Pancreas (tissue), 10 donors: ENCODE results near the gene METTL16. TPM values are rescaled to one million over a fixed set of nuclear protein-coding genes. Genes with fewer than 3 reads are reported as not detected.

ENCODE experiments used
- ATAC-seq, 4 donors: fragments of 200-7000 bp; cut with Tn5 transposase; one replicate each; pipeline versions ENCODE4 v1.8.0 to v1.9.1; 2020; ENCODE audit warnings: mild to moderate bottlenecking in 4 of 4, moderate library complexity in 4 of 4
- DNase-seq, 6 donors: peaks; one replicate each; pipeline ENCODE4 v3.0.0-alpha.2; 2020
- FAIRE-seq: peaks from 2 replicates; lab custom pipeline; 2012; peaks lifted over from hg19 to GRCh38; lab: Jason Lieb, UNC
- H3K27ac ChIP-seq, 4 donors: fragments of 200-600 bp; sonication (generic); 1 replicate in 3 of 4; 2 replicates in 1 of 4; pipeline versions ENCODE4 v1.5.0 to v1.8.0; 2020
- H3K27me3 ChIP-seq, 4 donors: fragments of 200-600 bp; one replicate each; pipeline ENCODE4 v1.8.0; 2021
- H3K36me3 ChIP-seq, 3 donors: fragments of 200-600 bp; sonication (generic) in 1 of 3; one replicate each; pipeline versions ENCODE4 v1.5.0 to v1.8.0; 2020 to 2021
- H3K4me1 ChIP-seq, 3 donors: fragments of 200-600 bp; one replicate each; pipeline ENCODE4 v1.8.0; 2021
- H3K4me3 ChIP-seq, 4 donors: fragments of 200-600 bp; sonication (generic) in 2 of 4; one replicate each; pipeline versions ENCODE4 v1.5.0 to v1.8.0; 2020 to 2021
- H3K9me3 ChIP-seq, 4 donors: fragments of 200-600 bp; one replicate each; pipeline ENCODE4 v1.8.0; 2021
- CTCF ChIP-seq, 4 donors: fragments of 200-600 bp; sonication (generic) in 3 of 4; IDR thresholded peaks; one replicate each; pipeline versions ENCODE4 v1.5.0 to v1.8.0; 2021; ENCODE audit warnings: antibody characterized with exemption in 4 of 4
- WGBS, 2 donors: extraction: QIAGEN DNeasy Blood & Tissue Kit; methylation state at CpG; one replicate each; pipeline ENCODE4 v1.1.7; 2013; 5-methylcytosine and 5-hydroxymethylcytosine counted together
- intact Hi-C, 3 donors: fragments of 100-400 bp; cut with DNase I; formaldehyde crosslinking; loops; one replicate each; pipeline versions ENCODE4 v1.11.1 to v1.14.2; 2022
- polyA plus RNA-seq, 2 donors: library from polyadenylated mRNA; stranded (reverse); fragments of 200-250 nt; gene quantifications; one replicate each; pipeline ENCODE4 v1.2.3, GENCODE V29; 2013
- total RNA-seq, 6 donors: library from RNA; stranded (reverse); fragmentation: NEBNext Ultra II Directional in 4 of 6; extraction: Animal tissue kit (Norgen Biotek cat#: 25700) in 4 of 6; gene quantifications; one replicate each; pipeline versions ENCODE4 v1.2.1 to v1.2.4, GENCODE V29; 2021 to 2023
- donor health status: healthy with polysubstance abuse.
- donor health status: DM: no; HTN: no; CAD: no; lungs with moderate emphysema.
- donor health status: DM: no; HTN: no; CAD: no.
- donor health status: control.
- donor health status: control.
- donor health status: Bipolar disorder and iron deficiency.
- donor health status: DM: yes; HTN: yes; CAD: no.
- donor health status: DM: no; HTN: no; CAD: no.
- donor health status: DM: no; HTN: no; CAD: no.
- donor health status: DM: yes; HTN: yes; CAD: no.

The METTL16 gene
- total and polyA plus RNA-seq, 8 donors: 9.2 to 19.6 (median 14.4) TPM

- Histone ChIP-seq H3K27me3 (no peaks in the 10 kb centered on the region), H3K4me3 (no peak overlapping the region), H3K9me3 (no peaks in the 10 kb centered on the region), H3K27ac (no peak overlapping the region), H3K4me1 (peaks cover 0 to 5% (median 0%) of the 10 kb centered on the region in 3 donors), H3K36me3 (peaks cover 0 to 7% (median 0%) of the 10 kb centered on the region in 3 donors)
- peak in 1 of 6 donors; percentile 78 for DNase-seq
- TF ChIP-seq CTCF (IDR thresholded peaks at IDR 0.05): no peak
- ATAC-seq: no peak
- 72 to 80% methylated on average over 18 of the region's 18 CpGs for WGBS, 2 donors
- intact Hi-C loops: no loop called here
- no peak for FAIRE-seq
Measured at GRCh38 chr17:2385240-2386210, 126.2 kb downstream of the METTL16 start.

GRCh38 chr17:2384439-2385127 lies 127.1 kb downstream of the METTL16 start:
- ATAC-seq (no peak), DNase-seq (no peak), FAIRE-seq (no peak)
- Histone ChIP-seq H3K27me3 (no peaks in the 10 kb centered on the region), H3K9me3 (no peaks in the 10 kb centered on the region), H3K4me3 (no peak overlapping the region), H3K4me1 (peaks cover 0 to 4% (median 0%) of the 10 kb centered on the region in 3 donors), H3K36me3 (peaks cover 0 to 7% (median 0%) of the 10 kb centered on the region in 3 donors), H3K27ac (no peak overlapping the region)
- TF ChIP-seq CTCF (IDR thresholded peaks at IDR 0.05): no peak
- intact Hi-C loops: loop anchor here in 1 of 3 donors (5.0 kb wide), 1 partner anchor 33 kb away; no protein-coding TSS in a partner anchor
- 85 to 86% methylated on average over 22 of the region's 22 CpGs for WGBS, 2 donors

- no peak for DNase-seq
- H3K27ac ChIP-seq: no peak overlapping the region
Measured at GRCh38 chr17:2383628-2384167, 128.0 kb downstream of the METTL16 start.

More at GRCh38 chr17:2383628-2384167, 128.0 kb downstream of the METTL16 start:
- Histone ChIP-seq H3K9me3 (no peaks in the 10 kb centered on the region), H3K36me3 (peaks cover 0 to 10% (median 0%) of the 10 kb centered on the region in 3 donors), H3K4me3 (no peak overlapping the region), H3K27me3 (no peaks in the 10 kb centered on the region), H3K4me1 (no peaks in the 10 kb centered on the region)
- intact Hi-C loops: loop anchor here in 2 of 3 donors (2.0 to 5.0 kb wide), 2 partner anchors 31 to 34 kb away; no protein-coding TSS in a partner anchor
- TF ChIP-seq CTCF (IDR thresholded peaks at IDR 0.05): no peak
- FAIRE-seq: no peak
- WGBS, 2 donors: 80 to 82% methylated on average over 11 of the region's 11 CpGs
- ATAC-seq: no peak
